K562 (cell line): ENCODE data around the gene TRA2B. TPM values are rescaled to one million over a fixed set of nuclear protein-coding genes. Genes with fewer than 3 reads are reported as not detected.

Experiments
- ATAC-seq: fragments of 200-7000 bp; cut with Tn5 transposase; 3 replicates; pipeline ENCODE4 v1.9.1; 2020; ENCODE audit warnings: moderate library complexity
- BruUV-seq: library from RNA; stranded (reverse); fragments of 400-500 nt; replicated peaks from 2 replicates; lab custom pipeline; 2021; lab: Mats Ljungman, UMichigan
- CTCF ChIA-PET: fragments of 300-600 bp; formaldehyde crosslinking; extraction: SDS; loops from one replicate; lab custom pipeline; 2021; ENCODE audit warnings: low intra/inter-chr PET ratio; lab: Yijun Ruan, JAX
- POLR2A ChIA-PET: fragments of 300-600, 350-650 bp; sonication (Branson Sonifier 250); formaldehyde crosslinking; extraction: SDS; loops from one replicate; lab custom pipeline; 2021; ENCODE audit warnings: antibody characterized with exemption, inconsistent platforms; lab: Yijun Ruan, JAX
- DNase-seq, 4 experiments: peaks; one replicate each; pipeline versions ENCODE4 v3.0.0 to v3.0.0-alpha.2; 2011 to 2018; ENCODE audit warnings: low spot score in 3 of 4, mixed read lengths in 3 of 4; ENCODE audit errors: extremely low read depth in 1 of 4
- FAIRE-seq: peaks from 2 replicates; lab custom pipeline; 2011; peaks lifted over from hg19 to GRCh38; lab: Jason Lieb, UNC
- H2AFZ ChIP-seq: 2 replicates; pipeline ENCODE4 v1.6.0; 2011; ENCODE audit warnings: low read depth, low read length, control low read depth, inconsistent platforms
- H3K27ac ChIP-seq: fragments of 200-600 bp; 3 replicates; pipeline ENCODE4 v1.8.0; 2011; ENCODE audit warnings: low read depth, mild to moderate bottlenecking, control low read depth, inconsistent platforms, low read length, moderate library complexity, mixed read lengths; ENCODE audit errors: extremely low read depth
- H3K27me3 ChIP-seq, 2 experiments: fragments of 300-600 bp in 1 of 2; 2 replicates in 1 of 2; 3 replicates in 1 of 2; pipeline versions ENCODE4 v1.6.0 to v1.8.0; 2011; ENCODE audit warnings: inconsistent platforms in 2 of 2, low read length in 2 of 2, mild to moderate bottlenecking in 1 of 2, mixed read lengths in 1 of 2, moderate library complexity in 1 of 2; ENCODE audit not compliant: control insufficient read depth in 2 of 2, insufficient read depth in 2 of 2
- H3K36me3 ChIP-seq: fragments of 300-600 bp; 3 replicates; pipeline ENCODE4 v1.8.0; 2011; ENCODE audit warnings: mild to moderate bottlenecking, low read length, inconsistent platforms; ENCODE audit not compliant: control insufficient read depth, insufficient read depth
- H3K4me1 ChIP-seq, 2 experiments: fragments of 200-600 bp in 1 of 2; replicated peaks in 1 of 2; 2 replicates in 1 of 2; 3 replicates in 1 of 2; pipeline versions ENCODE4 v1.5.1 to v1.8.0; 2011; ENCODE audit warnings: inconsistent platforms in 2 of 2, low read length in 2 of 2, mild to moderate bottlenecking in 1 of 2, mixed read lengths in 1 of 2, moderate library complexity in 1 of 2; ENCODE audit not compliant: control insufficient read depth in 2 of 2, insufficient read depth in 2 of 2
- H3K4me2 ChIP-seq: 2 replicates; pipeline ENCODE4 v1.6.1; 2011; ENCODE audit warnings: low read length, control low read depth, inconsistent platforms, mixed read lengths; ENCODE audit not compliant: insufficient read depth
- H3K4me3 ChIP-seq: fragments of 200-600 bp; sonication (generic), shearing (Covaris generic); 2 replicates; pipeline ENCODE4 v1.5.1; 2016; ENCODE audit warnings: control low read depth, inconsistent platforms
- H3K79me2 ChIP-seq: fragments of 200-600 bp; 3 replicates; pipeline ENCODE4 v1.8.0; 2011; ENCODE audit warnings: low read length, inconsistent platforms; ENCODE audit not compliant: control insufficient read depth, insufficient read depth
- H3K9ac ChIP-seq, 2 experiments: 2 replicates each; pipeline versions ENCODE4 v1.6.0 to v1.6.1; 2011; ENCODE audit warnings: low read depth in 2 of 2, low read length in 2 of 2, control low read depth in 1 of 2, inconsistent platforms in 1 of 2, mild to moderate bottlenecking in 1 of 2, mixed read lengths in 1 of 2; ENCODE audit not compliant: insufficient read depth in 1 of 2
- H3K9me1 ChIP-seq: one replicate; pipeline ENCODE4 v1.6.0; 2011; ENCODE audit warnings: inconsistent platforms, mild to moderate bottlenecking, low read length, moderate library complexity; ENCODE audit not compliant: control insufficient read depth, insufficient read depth
- H3K9me3 ChIP-seq: replicated peaks from 2 replicates; pipeline ENCODE4 v1.5.1; 2011; ENCODE audit warnings: low read depth, low read length, inconsistent platforms; ENCODE audit not compliant: control insufficient read depth, insufficient read depth
- H4K20me1 ChIP-seq: replicated peaks from 2 replicates; pipeline ENCODE4 v1.6.1; 2011; ENCODE audit warnings: low read length, inconsistent platforms, mixed read lengths; ENCODE audit not compliant: control insufficient read depth, insufficient read depth
- MAFK ChIP-seq: IDR thresholded peaks from 2 replicates; pipeline ENCODE4 v1.6.1; 2011; ENCODE audit warnings: low read length, improper control_type of control experiment
- POLR2G ChIP-seq: fragments of 200-400 bp; formaldehyde crosslinking; IDR thresholded peaks from 2 replicates; pipeline ENCODE4 v1.6.1; 2017; ENCODE audit warnings: low read depth, mild to moderate bottlenecking, antibody characterized with exemption, low read length, moderate library complexity
- SMARCA5 ChIP-seq: fragments of 450-650 bp; IDR thresholded peaks from 2 replicates; pipeline ENCODE4 v1.6.1; 2016
- SNRNP70 ChIP-seq: fragments of 200-400 bp; formaldehyde crosslinking; optimal IDR thresholded peaks from 2 replicates; pipeline ENCODE3; 2017; ENCODE audit warnings: low read depth, low read length
- ZFP30 ChIP-seq: fragments of 250-450 bp; sonication (Bioruptor Pico); IDR thresholded peaks from 2 replicates; pipeline ENCODE4 v1.8.0; 2022; ENCODE audit warnings: moderate library complexity, mild to moderate bottlenecking, inconsistent platforms, borderline replicate concordance
- ZNF444 ChIP-seq: fragments of 250-450 bp; sonication (Bioruptor Pico); IDR thresholded peaks from 2 replicates; pipeline ENCODE4 v1.4.0; 2020; ENCODE audit warnings: mild to moderate bottlenecking, moderate library complexity
- WGBS: fragments of 100-300 bp; shearing (Covaris generic); methylation state at CpG from one replicate; pipeline ENCODE4 v1.1.6; 2016; ENCODE audit warnings: low coverage, mixed read lengths; ENCODE audit not compliant: insufficient coverage; ENCODE audit errors: missing lambda C conversion rate; 5-methylcytosine and 5-hydroxymethylcytosine counted together
- in situ Hi-C: fragments of 300-500 bp; cut with MboI; formaldehyde crosslinking; loops from 4 replicates; pipeline ENCODE4 v1.15.0; 2018; ENCODE audit warnings: inconsistent platforms, mixed read lengths
- intact Hi-C: fragments of 100-400 bp; cut with micrococcal nuclease; formaldehyde crosslinking; loops from 2 replicates; pipeline ENCODE4 v1.14.2; 2022
- polyA plus RNA-seq, 8 experiments: library from polyadenylated mRNA; depleted of rRNA in 4 of 8; stranded (reverse) in 5 of 8; unstranded in 3 of 8; fragments of >200 nt; fragmentation: Nextera tagmentation in 2 of 8; fragmentation: Illumina TruSeq in 1 of 8; extraction: Ambion mirVana in 2 of 8; extraction: Trizol in 1 of 8; gene quantifications; 2 replicates each; pipeline versions ENCODE4 v1.2.1 to v1.2.3, GENCODE V29; 2011 to 2014; ENCODE audit warnings: inconsistent platforms in 1 of 8, missing spikeins in 1 of 8
- total RNA-seq, 7 experiments: library from RNA; depleted of rRNA in 6 of 7; stranded (reverse); fragments of >200 nt in 6 of 7; fragmentation: Illumina TruSeq in 2 of 7; extraction: Trizol in 2 of 7; gene quantifications; 2 replicates each; pipeline versions ENCODE4 v1.2.1 to v1.2.3, GENCODE V29; 2011 to 2021; ENCODE audit warnings: low replicate concordance in 1 of 7
- TF ChIP-seq, protein P1 (sequence below): fragments of 200-600 bp; sonication (generic); IDR thresholded peaks from one replicate; pipeline ENCODE4 v1.6.1; 2012; ENCODE audit warnings: mild to moderate bottlenecking, low read depth, low read length, inconsistent platforms

The TRA2B gene
- total and polyA plus RNA-seq, 9 of the 15 experiments (the other 6 are each of a cell fraction or from before 2014, with no cell fraction given), result 105 to 411 (median 278) TPM

DNA sequence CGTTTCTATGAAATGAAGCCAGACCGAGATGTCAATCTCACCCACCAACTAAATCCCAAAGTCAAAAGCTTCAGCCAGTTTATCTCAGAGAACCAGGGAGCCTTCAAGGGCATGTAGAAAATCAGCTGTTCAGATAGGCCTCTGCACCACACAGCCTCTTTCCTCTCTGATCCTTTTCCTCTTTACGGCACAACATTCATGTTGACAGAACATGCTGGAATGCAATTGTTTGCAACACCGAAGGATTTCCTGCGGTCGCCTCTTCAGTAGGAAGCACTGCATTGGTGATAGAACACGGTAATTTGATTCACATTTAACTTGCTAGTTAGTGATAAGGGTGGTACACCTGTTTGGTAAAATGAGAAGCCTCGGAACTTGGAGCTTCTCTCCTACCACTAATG is 41.9 kb upstream of the TRA2B start (continued):
- TF ChIP-seq ZNF444, result no peak
- no peak for TF ChIP-seq POLR2G
- no peak for TF ChIP-seq SNRNP70

DNA sequence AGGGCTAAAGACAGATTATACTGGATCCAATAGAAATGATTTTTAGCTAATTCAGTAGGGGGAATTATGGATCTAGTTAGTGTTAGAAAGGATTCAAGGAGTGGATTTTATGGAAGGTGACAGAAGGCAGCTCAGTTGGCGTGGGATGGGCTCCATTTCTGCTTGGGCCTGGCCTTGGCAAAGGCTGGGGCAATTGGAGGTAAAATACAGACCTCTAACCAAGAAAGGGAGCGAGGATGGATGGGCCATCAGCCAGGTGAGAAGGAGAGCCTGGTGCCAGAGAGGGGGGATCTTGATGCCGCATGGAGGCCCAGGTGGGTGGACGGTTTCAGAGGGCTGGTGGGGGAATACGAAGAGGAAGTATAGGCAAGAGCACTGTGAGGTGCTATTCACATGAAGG is 40.7 kb upstream of the TRA2B start:
- Histone ChIP-seq H3K9me3 (no peaks in the 10 kb centered on the region), H3K4me1 (peaks cover 0 to 13% of the 10 kb centered on the region in 2 experiments; a peak in 3 of 5 replicates), H3K79me2 (no peaks in the 10 kb centered on the region), H3K36me3 (no peaks in the 10 kb centered on the region), H2AFZ (no peak overlapping the region), H3K9ac (no peak overlapping the region), H3K4me3 (no peak overlapping the region), H3K4me2 (no peak overlapping the region), H3K9me1 (no peaks in the 10 kb centered on the region), H3K27me3 (no peaks in the 10 kb centered on the region), H4K20me1 (peaks cover 5% of the 10 kb centered on the region; the same call in 1 of the 2 replicates), H3K27ac (no peak overlapping the region)
- in situ Hi-C loops, result no loop called here
- CTCF ChIA-PET, result no interaction called here
- FAIRE-seq, result no peak
- intact Hi-C loops, result loop anchor here (5.0 kb wide), 1 partner anchor 316 kb away; no protein-coding TSS in a partner anchor
- no TSS peak for BruUV-seq
- 54% methylated on average over 5 of the region's 5 CpGs for WGBS
- POLR2A ChIA-PET, result interaction anchor here (0.8 to 1.3 kb wide), 2 partner anchors 43 to 263 kb away, joined by 3 read pairs; no protein-coding TSS in a partner anchor
- no peak for DNase-seq
- ATAC-seq, result no peak
- TF ChIP-seq SMARCA5 (no peak), POLR2G (no peak), ZFP30 (CRISPR knock-in tag) (no peak), MAFK (no peak)
- TF ChIP-seq, protein P1, sequence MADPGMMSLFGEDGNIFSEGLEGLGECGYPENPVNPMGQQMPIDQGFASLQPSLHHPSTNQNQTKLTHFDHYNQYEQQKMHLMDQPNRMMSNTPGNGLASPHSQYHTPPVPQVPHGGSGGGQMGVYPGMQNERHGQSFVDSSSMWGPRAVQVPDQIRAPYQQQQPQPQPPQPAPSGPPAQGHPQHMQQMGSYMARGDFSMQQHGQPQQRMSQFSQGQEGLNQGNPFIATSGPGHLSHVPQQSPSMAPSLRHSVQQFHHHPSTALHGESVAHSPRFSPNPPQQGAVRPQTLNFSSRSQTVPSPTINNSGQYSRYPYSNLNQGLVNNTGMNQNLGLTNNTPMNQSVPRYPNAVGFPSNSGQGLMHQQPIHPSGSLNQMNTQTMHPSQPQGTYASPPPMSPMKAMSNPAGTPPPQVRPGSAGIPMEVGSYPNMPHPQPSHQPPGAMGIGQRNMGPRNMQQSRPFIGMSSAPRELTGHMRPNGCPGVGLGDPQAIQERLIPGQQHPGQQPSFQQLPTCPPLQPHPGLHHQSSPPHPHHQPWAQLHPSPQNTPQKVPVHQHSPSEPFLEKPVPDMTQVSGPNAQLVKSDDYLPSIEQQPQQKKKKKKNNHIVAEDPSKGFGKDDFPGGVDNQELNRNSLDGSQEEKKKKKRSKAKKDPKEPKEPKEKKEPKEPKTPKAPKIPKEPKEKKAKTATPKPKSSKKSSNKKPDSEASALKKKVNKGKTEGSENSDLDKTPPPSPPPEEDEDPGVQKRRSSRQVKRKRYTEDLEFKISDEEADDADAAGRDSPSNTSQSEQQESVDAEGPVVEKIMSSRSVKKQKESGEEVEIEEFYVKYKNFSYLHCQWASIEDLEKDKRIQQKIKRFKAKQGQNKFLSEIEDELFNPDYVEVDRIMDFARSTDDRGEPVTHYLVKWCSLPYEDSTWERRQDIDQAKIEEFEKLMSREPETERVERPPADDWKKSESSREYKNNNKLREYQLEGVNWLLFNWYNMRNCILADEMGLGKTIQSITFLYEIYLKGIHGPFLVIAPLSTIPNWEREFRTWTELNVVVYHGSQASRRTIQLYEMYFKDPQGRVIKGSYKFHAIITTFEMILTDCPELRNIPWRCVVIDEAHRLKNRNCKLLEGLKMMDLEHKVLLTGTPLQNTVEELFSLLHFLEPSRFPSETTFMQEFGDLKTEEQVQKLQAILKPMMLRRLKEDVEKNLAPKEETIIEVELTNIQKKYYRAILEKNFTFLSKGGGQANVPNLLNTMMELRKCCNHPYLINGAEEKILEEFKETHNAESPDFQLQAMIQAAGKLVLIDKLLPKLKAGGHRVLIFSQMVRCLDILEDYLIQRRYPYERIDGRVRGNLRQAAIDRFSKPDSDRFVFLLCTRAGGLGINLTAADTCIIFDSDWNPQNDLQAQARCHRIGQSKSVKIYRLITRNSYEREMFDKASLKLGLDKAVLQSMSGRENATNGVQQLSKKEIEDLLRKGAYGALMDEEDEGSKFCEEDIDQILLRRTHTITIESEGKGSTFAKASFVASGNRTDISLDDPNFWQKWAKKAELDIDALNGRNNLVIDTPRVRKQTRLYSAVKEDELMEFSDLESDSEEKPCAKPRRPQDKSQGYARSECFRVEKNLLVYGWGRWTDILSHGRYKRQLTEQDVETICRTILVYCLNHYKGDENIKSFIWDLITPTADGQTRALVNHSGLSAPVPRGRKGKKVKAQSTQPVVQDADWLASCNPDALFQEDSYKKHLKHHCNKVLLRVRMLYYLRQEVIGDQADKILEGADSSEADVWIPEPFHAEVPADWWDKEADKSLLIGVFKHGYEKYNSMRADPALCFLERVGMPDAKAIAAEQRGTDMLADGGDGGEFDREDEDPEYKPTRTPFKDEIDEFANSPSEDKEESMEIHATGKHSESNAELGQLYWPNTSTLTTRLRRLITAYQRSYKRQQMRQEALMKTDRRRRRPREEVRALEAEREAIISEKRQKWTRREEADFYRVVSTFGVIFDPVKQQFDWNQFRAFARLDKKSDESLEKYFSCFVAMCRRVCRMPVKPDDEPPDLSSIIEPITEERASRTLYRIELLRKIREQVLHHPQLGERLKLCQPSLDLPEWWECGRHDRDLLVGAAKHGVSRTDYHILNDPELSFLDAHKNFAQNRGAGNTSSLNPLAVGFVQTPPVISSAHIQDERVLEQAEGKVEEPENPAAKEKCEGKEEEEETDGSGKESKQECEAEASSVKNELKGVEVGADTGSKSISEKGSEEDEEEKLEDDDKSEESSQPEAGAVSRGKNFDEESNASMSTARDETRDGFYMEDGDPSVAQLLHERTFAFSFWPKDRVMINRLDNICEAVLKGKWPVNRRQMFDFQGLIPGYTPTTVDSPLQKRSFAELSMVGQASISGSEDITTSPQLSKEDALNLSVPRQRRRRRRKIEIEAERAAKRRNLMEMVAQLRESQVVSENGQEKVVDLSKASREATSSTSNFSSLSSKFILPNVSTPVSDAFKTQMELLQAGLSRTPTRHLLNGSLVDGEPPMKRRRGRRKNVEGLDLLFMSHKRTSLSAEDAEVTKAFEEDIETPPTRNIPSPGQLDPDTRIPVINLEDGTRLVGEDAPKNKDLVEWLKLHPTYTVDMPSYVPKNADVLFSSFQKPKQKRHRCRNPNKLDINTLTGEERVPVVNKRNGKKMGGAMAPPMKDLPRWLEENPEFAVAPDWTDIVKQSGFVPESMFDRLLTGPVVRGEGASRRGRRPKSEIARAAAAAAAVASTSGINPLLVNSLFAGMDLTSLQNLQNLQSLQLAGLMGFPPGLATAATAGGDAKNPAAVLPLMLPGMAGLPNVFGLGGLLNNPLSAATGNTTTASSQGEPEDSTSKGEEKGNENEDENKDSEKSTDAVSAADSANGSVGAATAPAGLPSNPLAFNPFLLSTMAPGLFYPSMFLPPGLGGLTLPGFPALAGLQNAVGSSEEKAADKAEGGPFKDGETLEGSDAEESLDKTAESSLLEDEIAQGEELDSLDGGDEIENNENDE, result no peak
